Large intestine (tissue), 3 donors: ENCODE measurements around the gene FADS6. TPM values are rescaled to one million over a fixed set of nuclear protein-coding genes. Genes with fewer than 3 reads are reported as not detected.

ENCODE experiments used
- DNase-seq, 2 donors: peaks; one replicate each; pipeline versions ENCODE4 v3.0.0 to v3.0.0-alpha.2; 2013
- H3K27ac ChIP-seq: one replicate; pipeline ENCODE4 v1.5.1; 2013; ENCODE audit warnings: low read length
- H3K27me3 ChIP-seq: 2 replicates; pipeline ENCODE4 v1.6.1; 2013; ENCODE audit warnings: low read length; ENCODE audit not compliant: control insufficient read depth, insufficient read depth
- H3K36me3 ChIP-seq: 2 replicates; pipeline ENCODE4 v1.6.1; 2013; ENCODE audit warnings: low read length; ENCODE audit not compliant: control insufficient read depth, insufficient read depth
- H3K4me1 ChIP-seq: one replicate; pipeline ENCODE4 v1.6.1; 2013; ENCODE audit warnings: low read length; ENCODE audit not compliant: control insufficient read depth, insufficient read depth
- H3K4me3 ChIP-seq: one replicate; pipeline ENCODE4 v1.5.1; 2013; ENCODE audit warnings: low read length
- H3K9me3 ChIP-seq: one replicate; pipeline ENCODE4 v1.6.1; 2013; ENCODE audit warnings: mild to moderate bottlenecking, low read depth, low read length, moderate library complexity; ENCODE audit not compliant: control insufficient read depth
- WGBS: methylation state at CpG from one replicate; pipeline ENCODE4 v1.1.5; 2013; ENCODE audit warnings: low lambda C conversion rate; ENCODE audit not compliant: insufficient coverage; 5-methylcytosine and 5-hydroxymethylcytosine counted together
- polyA plus RNA-seq: library from polyadenylated mRNA; unstranded; fragments of 120-200 nt; gene quantifications from one replicate; pipeline ENCODE4 v1.2.1, GENCODE V29; 2013

FADS6 gene
- polyA plus RNA-seq, 1 donor = 14.5 TPM

- Histone ChIP-seq H3K36me3 (peaks cover 10% of the 10 kb centered on the region), H3K27me3 (peaks cover 40% of the 10 kb centered on the region), H3K4me1 (peaks cover 7% of the 10 kb centered on the region), H3K4me3 (no peak overlapping the region), H3K27ac (no peak overlapping the region), H3K9me3 (no peaks in the 10 kb centered on the region)
- no peak for DNase-seq
- WGBS = no CpG with 5 or more reads among the region's 13 CpGs
Measured at GRCh38 chr17:74840989-74841666, 52.3 kb downstream of the FADS6 start.

- H3K27ac ChIP-seq = no peak overlapping the region
- WGBS = no CpG with 5 or more reads among the region's 7 CpGs
- no peaks in the 10 kb centered on the region for H3K9me3 ChIP-seq
- H3K27me3 ChIP-seq = peaks cover 33% of the 10 kb centered on the region
- peaks cover 7% of the 10 kb centered on the region for H3K4me1 ChIP-seq
- no peak for DNase-seq
- H3K4me3 ChIP-seq = no peak overlapping the region
- H3K36me3 ChIP-seq = peaks cover 11% of the 10 kb centered on the region
Measured at GRCh38 chr17:74839990-74840852, 53.2 kb downstream of the FADS6 start.

GRCh38 chr17:74838274-74838673 lies 55.2 kb downstream of the FADS6 start:
- no peak for DNase-seq
- WGBS = no CpG with 5 or more reads among the region's 9 CpGs
- Histone ChIP-seq H3K27me3 (peaks cover 22% of the 10 kb centered on the region), H3K36me3 (peaks cover 11% of the 10 kb centered on the region), H3K4me1 (peaks cover 7% of the 10 kb centered on the region), H3K27ac (no peak overlapping the region), H3K9me3 (no peaks in the 10 kb centered on the region), H3K4me3 (no peak overlapping the region)

GRCh38 chr17:74836691-74837467 lies 56.6 kb downstream of the FADS6 start:
- WGBS = no CpG with 5 or more reads among the region's 19 CpGs
- Histone ChIP-seq H3K36me3 (peaks cover 11% of the 10 kb centered on the region), H3K9me3 (no peaks in the 10 kb centered on the region), H3K4me1 (peaks cover 6% of the 10 kb centered on the region), H3K27me3 (peaks cover 13% of the 10 kb centered on the region), H3K4me3 (no peak overlapping the region), H3K27ac (no peak overlapping the region)
- DNase-seq = no peak

- Histone ChIP-seq H3K4me3 (no peak overlapping the region), H3K9me3 (no peaks in the 10 kb centered on the region), H3K27me3 (peaks cover 7% of the 10 kb centered on the region), H3K27ac (no peak overlapping the region), H3K36me3 (peaks cover 11% of the 10 kb centered on the region), H3K4me1 (peaks cover 12% of the 10 kb centered on the region)
- no CpG with 5 or more reads among the region's 26 CpGs for WGBS
- no peak for DNase-seq
Measured at GRCh38 chr17:74836191-74836590, 57.2 kb downstream of the FADS6 start.

- Histone ChIP-seq H3K27me3 (no peaks in the 10 kb centered on the region), H3K4me3 (no peak overlapping the region), H3K9me3 (no peaks in the 10 kb centered on the region), H3K36me3 (peaks cover 14% of the 10 kb centered on the region), H3K27ac (no peak overlapping the region), H3K4me1 (peaks cover 10% of the 10 kb centered on the region)
- DNase-seq = no peak
- no CpG with 5 or more reads among the region's 16 CpGs for WGBS
Measured at GRCh38 chr17:74833501-74834377, 59.7 kb downstream of the FADS6 start.

GRCh38 chr17:74832421-74832820 lies 61.0 kb downstream of the FADS6 start:
- Histone ChIP-seq H3K27ac (no peak overlapping the region), H3K4me1 (peaks cover 10% of the 10 kb centered on the region), H3K27me3 (no peaks in the 10 kb centered on the region), H3K36me3 (peaks cover 9% of the 10 kb centered on the region), H3K9me3 (no peaks in the 10 kb centered on the region), H3K4me3 (no peak overlapping the region)
- DNase-seq = peak in 1 of 2 donors; percentile 11
- whole genome bisulfite sequencing = no CpG with 5 or more reads among the region's 9 CpGs

GRCh38 chr17:74831444-74832146 lies 61.8 kb downstream of the FADS6 start:
- DNase-seq = peak in 1 of 2 donors; percentile 42
- Histone ChIP-seq H3K36me3 (peaks cover 7% of the 10 kb centered on the region), H3K4me1 (peaks cover 10% of the 10 kb centered on the region), H3K27ac (no peak overlapping the region), H3K4me3 (no peak overlapping the region), H3K27me3 (no peaks in the 10 kb centered on the region), H3K9me3 (no peaks in the 10 kb centered on the region)
- WGBS = 13% methylated on average over 6 of the region's 22 CpGs

- peaks cover 3% of the 10 kb centered on the region for H3K36me3 ChIP-seq
- no peaks in the 10 kb centered on the region for H3K27me3 ChIP-seq
- no peaks in the 10 kb centered on the region for H3K9me3 ChIP-seq
- H3K27ac ChIP-seq = no peak overlapping the region
- H3K4me1 ChIP-seq = peaks cover 10% of the 10 kb centered on the region
- no peak overlapping the region for H3K4me3 ChIP-seq
- WGBS = no CpG with 5 or more reads among the region's 19 CpGs
- no peak for DNase-seq
Measured at GRCh38 chr17:74830861-74831260, 62.6 kb downstream of the FADS6 start.
